K562 (cell line): ENCODE results near the gene KATNAL1. TPM values are rescaled to one million over a fixed set of nuclear protein-coding genes. Genes with fewer than 3 reads are reported as not detected.

Experiments
- ATAC-seq: fragments of 200-7000 bp; cut with Tn5 transposase; 3 replicates; pipeline ENCODE4 v1.9.1; 2020; ENCODE audit warnings: moderate library complexity
- BruUV-seq: library from RNA; stranded (reverse); fragments of 400-500 nt; replicated peaks from 2 replicates; lab custom pipeline; 2021; lab: Mats Ljungman, UMichigan
- CTCF ChIA-PET: fragments of 300-600 bp; formaldehyde crosslinking; extraction: SDS; loops from one replicate; lab custom pipeline; 2021; ENCODE audit warnings: low intra/inter-chr PET ratio; lab: Yijun Ruan, JAX
- POLR2A ChIA-PET: fragments of 300-600, 350-650 bp; sonication (Branson Sonifier 250); formaldehyde crosslinking; extraction: SDS; loops from one replicate; lab custom pipeline; 2021; ENCODE audit warnings: antibody characterized with exemption, inconsistent platforms; lab: Yijun Ruan, JAX
- DNase-seq, 4 experiments: peaks; one replicate each; pipeline versions ENCODE4 v3.0.0 to v3.0.0-alpha.2; 2011 to 2018; ENCODE audit warnings: low spot score in 3 of 4, mixed read lengths in 3 of 4; ENCODE audit errors: extremely low read depth in 1 of 4
- FAIRE-seq: peaks from 2 replicates; lab custom pipeline; 2011; peaks lifted over from hg19 to GRCh38; lab: Jason Lieb, UNC
- H2AFZ ChIP-seq: 2 replicates; pipeline ENCODE4 v1.6.0; 2011; ENCODE audit warnings: low read depth, low read length, control low read depth, inconsistent platforms
- H3K27ac ChIP-seq: fragments of 200-600 bp; 3 replicates; pipeline ENCODE4 v1.8.0; 2011; ENCODE audit warnings: low read depth, mild to moderate bottlenecking, control low read depth, inconsistent platforms, low read length, moderate library complexity, mixed read lengths; ENCODE audit errors: extremely low read depth
- H3K27me3 ChIP-seq, 2 experiments: fragments of 300-600 bp in 1 of 2; 2 replicates in 1 of 2; 3 replicates in 1 of 2; pipeline versions ENCODE4 v1.6.0 to v1.8.0; 2011; ENCODE audit warnings: inconsistent platforms in 2 of 2, low read length in 2 of 2, mild to moderate bottlenecking in 1 of 2, mixed read lengths in 1 of 2, moderate library complexity in 1 of 2; ENCODE audit not compliant: control insufficient read depth in 2 of 2, insufficient read depth in 2 of 2
- H3K36me3 ChIP-seq: fragments of 300-600 bp; 3 replicates; pipeline ENCODE4 v1.8.0; 2011; ENCODE audit warnings: mild to moderate bottlenecking, low read length, inconsistent platforms; ENCODE audit not compliant: control insufficient read depth, insufficient read depth
- H3K4me1 ChIP-seq, 2 experiments: fragments of 200-600 bp in 1 of 2; replicated peaks in 1 of 2; 2 replicates in 1 of 2; 3 replicates in 1 of 2; pipeline versions ENCODE4 v1.5.1 to v1.8.0; 2011; ENCODE audit warnings: inconsistent platforms in 2 of 2, low read length in 2 of 2, mild to moderate bottlenecking in 1 of 2, mixed read lengths in 1 of 2, moderate library complexity in 1 of 2; ENCODE audit not compliant: control insufficient read depth in 2 of 2, insufficient read depth in 2 of 2
- H3K4me2 ChIP-seq: 2 replicates; pipeline ENCODE4 v1.6.1; 2011; ENCODE audit warnings: low read length, control low read depth, inconsistent platforms, mixed read lengths; ENCODE audit not compliant: insufficient read depth
- H3K4me3 ChIP-seq: fragments of 200-600 bp; sonication (generic), shearing (Covaris generic); 2 replicates; pipeline ENCODE4 v1.5.1; 2016; ENCODE audit warnings: control low read depth, inconsistent platforms
- H3K79me2 ChIP-seq: fragments of 200-600 bp; 3 replicates; pipeline ENCODE4 v1.8.0; 2011; ENCODE audit warnings: low read length, inconsistent platforms; ENCODE audit not compliant: control insufficient read depth, insufficient read depth
- H3K9ac ChIP-seq, 2 experiments: 2 replicates each; pipeline versions ENCODE4 v1.6.0 to v1.6.1; 2011; ENCODE audit warnings: low read depth in 2 of 2, low read length in 2 of 2, control low read depth in 1 of 2, inconsistent platforms in 1 of 2, mild to moderate bottlenecking in 1 of 2, mixed read lengths in 1 of 2; ENCODE audit not compliant: insufficient read depth in 1 of 2
- H3K9me1 ChIP-seq: one replicate; pipeline ENCODE4 v1.6.0; 2011; ENCODE audit warnings: inconsistent platforms, mild to moderate bottlenecking, low read length, moderate library complexity; ENCODE audit not compliant: control insufficient read depth, insufficient read depth
- H3K9me3 ChIP-seq: replicated peaks from 2 replicates; pipeline ENCODE4 v1.5.1; 2011; ENCODE audit warnings: low read depth, low read length, inconsistent platforms; ENCODE audit not compliant: control insufficient read depth, insufficient read depth
- H4K20me1 ChIP-seq: replicated peaks from 2 replicates; pipeline ENCODE4 v1.6.1; 2011; ENCODE audit warnings: low read length, inconsistent platforms, mixed read lengths; ENCODE audit not compliant: control insufficient read depth, insufficient read depth
- BDP1 ChIP-seq: IDR thresholded peaks from 3 replicates; pipeline ENCODE4 v1.6.1; 2011; ENCODE audit not compliant: insufficient read length, insufficient read depth
- BHLHE40 ChIP-seq: IDR thresholded peaks from 2 replicates; pipeline ENCODE4 v1.6.1; 2011; ENCODE audit warnings: low read length, improper control_type of control experiment
- ELF2 ChIP-seq: fragments of 250-450 bp; sonication (Bioruptor Pico); IDR thresholded peaks from 2 replicates; pipeline ENCODE4 v1.5.0; 2021; ENCODE audit warnings: mild to moderate bottlenecking
- LCOR ChIP-seq: sonication (generic); formaldehyde crosslinking; IDR thresholded peaks from 2 replicates; pipeline ENCODE4 v1.8.0; 2022; ENCODE audit warnings: mild to moderate bottlenecking, missing genetic modification reagents
- LEF1 ChIP-seq: fragments of 450-650 bp; IDR thresholded peaks from 2 replicates; pipeline ENCODE4 v1.6.1; 2016; ENCODE audit warnings: mild to moderate bottlenecking
- WGBS: fragments of 100-300 bp; shearing (Covaris generic); methylation state at CpG from one replicate; pipeline ENCODE4 v1.1.6; 2016; ENCODE audit warnings: low coverage, mixed read lengths; ENCODE audit not compliant: insufficient coverage; ENCODE audit errors: missing lambda C conversion rate; 5-methylcytosine and 5-hydroxymethylcytosine counted together
- in situ Hi-C: fragments of 300-500 bp; cut with MboI; formaldehyde crosslinking; loops from 4 replicates; pipeline ENCODE4 v1.15.0; 2018; ENCODE audit warnings: inconsistent platforms, mixed read lengths
- intact Hi-C: fragments of 100-400 bp; cut with micrococcal nuclease; formaldehyde crosslinking; loops from 2 replicates; pipeline ENCODE4 v1.14.2; 2022
- polyA plus RNA-seq, 8 experiments: library from polyadenylated mRNA; depleted of rRNA in 4 of 8; stranded (reverse) in 5 of 8; unstranded in 3 of 8; fragments of >200 nt; fragmentation: Nextera tagmentation in 2 of 8; fragmentation: Illumina TruSeq in 1 of 8; extraction: Ambion mirVana in 2 of 8; extraction: Trizol in 1 of 8; gene quantifications; 2 replicates each; pipeline versions ENCODE4 v1.2.1 to v1.2.3, GENCODE V29; 2011 to 2014; ENCODE audit warnings: inconsistent platforms in 1 of 8, missing spikeins in 1 of 8
- total RNA-seq, 7 experiments: library from RNA; depleted of rRNA in 6 of 7; stranded (reverse); fragments of >200 nt in 6 of 7; fragmentation: Illumina TruSeq in 2 of 7; extraction: Trizol in 2 of 7; gene quantifications; 2 replicates each; pipeline versions ENCODE4 v1.2.1 to v1.2.3, GENCODE V29; 2011 to 2021; ENCODE audit warnings: low replicate concordance in 1 of 7
- TF ChIP-seq, protein P1 (sequence below): sonication (generic); IDR thresholded peaks from 2 replicates; pipeline ENCODE4 v1.6.1; 2016

KATNAL1 gene
- total and polyA plus RNA-seq, 9 of the 15 experiments (the other 6 are each of a cell fraction or from before 2014, with no cell fraction given) = 2.5 to 8.2 (median 5.5) TPM

GRCh38 chr13:30331331-30331771 is 24.0 kb upstream of the KATNAL1 start:
- Histone ChIP-seq H3K9me1 (no peaks in the 10 kb centered on the region), H2AFZ (no peak overlapping the region), H3K4me2 (no peak overlapping the region), H3K27me3 (peaks cover 0 to 4% of the 10 kb centered on the region in 2 experiments; a peak in 1 of 5 replicates), H3K9ac (no peak overlapping the region), H4K20me1 (no peaks in the 10 kb centered on the region), H3K4me1 (peaks cover 0 to 3% of the 10 kb centered on the region in 2 experiments; a peak in 2 of 5 replicates), H3K27ac (no peak overlapping the region), H3K79me2 (no peaks in the 10 kb centered on the region), H3K36me3 (no peaks in the 10 kb centered on the region), H3K9me3 (no peaks in the 10 kb centered on the region), H3K4me3 (no peak overlapping the region)
- intact Hi-C loops = no loop called here
- ChIA-PET POLR2A (no interaction called here), CTCF (no interaction called here)
- no peak for TF ChIP-seq LCOR (CRISPR knock-in tag)
- TF ChIP-seq ELF2 (CRISPR knock-in tag) = no peak
- TF ChIP-seq, protein P1, sequence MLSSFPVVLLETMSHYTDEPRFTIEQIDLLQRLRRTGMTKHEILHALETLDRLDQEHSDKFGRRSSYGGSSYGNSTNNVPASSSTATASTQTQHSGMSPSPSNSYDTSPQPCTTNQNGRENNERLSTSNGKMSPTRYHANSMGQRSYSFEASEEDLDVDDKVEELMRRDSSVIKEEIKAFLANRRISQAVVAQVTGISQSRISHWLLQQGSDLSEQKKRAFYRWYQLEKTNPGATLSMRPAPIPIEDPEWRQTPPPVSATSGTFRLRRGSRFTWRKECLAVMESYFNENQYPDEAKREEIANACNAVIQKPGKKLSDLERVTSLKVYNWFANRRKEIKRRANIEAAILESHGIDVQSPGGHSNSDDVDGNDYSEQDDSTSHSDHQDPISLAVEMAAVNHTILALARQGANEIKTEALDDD = no peak
- no peak for TF ChIP-seq BDP1
- no peak for TF ChIP-seq LEF1
- no peak for TF ChIP-seq BHLHE40
- no TSS peak for BruUV-seq
- DNase-seq (no peak), FAIRE-seq (no peak), ATAC-seq (no peak)
- in situ Hi-C loops = loop anchor here (25.0 kb wide), 1 partner anchor 194 kb away; no protein-coding TSS in a partner anchor
- 51% methylated on average over 5 of the region's 5 CpGs for WGBS
